A673 (cell line): ENCODE results near the gene KMT2C. TPM values are rescaled to one million over a fixed set of nuclear protein-coding genes. Genes with fewer than 3 reads are reported as not detected.

Experiments used
- Bru-seq: library from RNA; stranded (reverse); fragments of 400-500 nt; gene quantifications from one replicate; lab custom pipeline; 2021; lab: Mats Ljungman, UMichigan
- BruChase-seq, 2 experiments: library from RNA; stranded (reverse); fragments of 400-500 nt; gene quantifications; one replicate each; lab custom pipeline; 2021; lab: Mats Ljungman, UMichigan
- BruUV-seq: library from RNA; stranded (reverse); fragments of 400-500 nt; replicated peaks from 2 replicates; lab custom pipeline; 2021; lab: Mats Ljungman, UMichigan
- CTCF ChIA-PET: fragments of 300-600 bp; sonication (Branson Sonifier 250); formaldehyde crosslinking; loops from one replicate; lab custom pipeline; 2022; ENCODE audit warnings: antibody characterized with exemption; lab: Charles Lee
- POLR2A ChIA-PET: fragments of 300-600 bp; sonication (Branson Sonifier 250); formaldehyde crosslinking; loops from one replicate; lab custom pipeline; 2022; ENCODE audit warnings: antibody characterized with exemption; ENCODE audit not compliant: low non-redundant PET; lab: Charles Lee
- DNase-seq: peaks from one replicate; pipeline ENCODE4 v3.0.0-alpha.2; 2015; ENCODE audit warnings: low spot score
- H3K27ac ChIP-seq: fragments of 200-600 bp; sonication (generic); 2 replicates; pipeline ENCODE4 v1.5.1; 2016; ENCODE audit warnings: mixed run types, low read depth, mild to moderate bottlenecking, mixed read lengths, antibody characterized with exemption, low read length; ENCODE audit not compliant: poor library complexity, severe bottlenecking
- H3K27me3 ChIP-seq: fragments of 200-600 bp; sonication (generic); replicated peaks from 2 replicates; pipeline ENCODE4 v1.6.1; 2017; ENCODE audit warnings: mixed run types, low read depth, mild to moderate bottlenecking, mixed read lengths, antibody characterized with exemption, low read length; ENCODE audit not compliant: insufficient read depth, poor library complexity
- H3K36me3 ChIP-seq: fragments of 200-600 bp; sonication (generic); 2 replicates; pipeline ENCODE4 v1.6.1; 2016; ENCODE audit warnings: mixed run types, mild to moderate bottlenecking, mixed read lengths, antibody characterized with exemption, low read length; ENCODE audit not compliant: insufficient read depth, poor library complexity, severe bottlenecking
- H3K4me1 ChIP-seq: fragments of 200-600 bp; sonication (generic); 2 replicates; pipeline ENCODE4 v1.6.1; 2017; ENCODE audit warnings: mixed run types, mild to moderate bottlenecking, mixed read lengths, antibody characterized with exemption, low read length; ENCODE audit not compliant: insufficient read depth, poor library complexity, severe bottlenecking
- H3K4me3 ChIP-seq: fragments of 200-600 bp; sonication (generic); 2 replicates; pipeline ENCODE4 v1.5.1; 2016; ENCODE audit warnings: low read depth, mixed run types, mild to moderate bottlenecking, mixed read lengths, low read length; ENCODE audit not compliant: poor library complexity, severe bottlenecking
- H3K9me3 ChIP-seq: fragments of 200-600 bp; sonication (generic); 2 replicates; pipeline ENCODE4 v1.6.1; 2016; ENCODE audit warnings: mixed run types, low read depth, mild to moderate bottlenecking, mixed read lengths, antibody characterized with exemption, low read length; ENCODE audit not compliant: poor library complexity, severe bottlenecking
- EZH2 ChIP-seq: fragments of 200-600 bp; sonication (generic); IDR thresholded peaks from 2 replicates; pipeline ENCODE4 v1.6.1; 2017; ENCODE audit warnings: borderline replicate concordance, low read depth, mild to moderate bottlenecking, mixed read lengths, antibody characterized with exemption, low read length; ENCODE audit not compliant: poor library complexity, severe bottlenecking
- intact Hi-C: fragments of 100-400 bp; cut with micrococcal nuclease; formaldehyde crosslinking; loops from one replicate; pipeline ENCODE4 v1.10.0; 2022; ENCODE audit not compliant: unreplicated experiment
- long read RNA-seq: library from polyadenylated mRNA; stranded (forward); transcript quantifications from one replicate; pipeline ENCODE4 v2.0.0, GENCODE V29; 2022
- total RNA-seq: library from RNA; stranded (reverse); gene quantifications from 2 replicates; pipeline ENCODE4 v1.2.3, GENCODE V29; 2021
- TF ChIP-seq, protein P1 (sequence below): fragments of 300-800, 200-600 bp; sonication (generic); conservative IDR thresholded peaks from 2 replicates; pipeline ENCODE4 v1.5.1; 2017; ENCODE audit warnings: low read depth, mild to moderate bottlenecking, antibody characterized with exemption, low read length, moderate library complexity, mixed read lengths

KMT2C gene
- total RNA-seq: 52.9 and 53.1 TPM in 2 replicates
- percentile 92 among the genes with signal in this experiment for Bru-seq, nascent RNA
- BruChase-seq, experiment 1, labeled RNA remaining after a 2-hour chase: percentile 91 among the genes with signal in this experiment
- percentile 87 among the genes with signal in this experiment for BruChase-seq, experiment 2, labeled RNA remaining after a 6-hour chase
- long read RNA-seq, partial matches to known transcripts: 5 of 10 reads
- long read RNA-seq, other reads (novel, unspliced or antisense): 5 of 10 reads

DNA sequence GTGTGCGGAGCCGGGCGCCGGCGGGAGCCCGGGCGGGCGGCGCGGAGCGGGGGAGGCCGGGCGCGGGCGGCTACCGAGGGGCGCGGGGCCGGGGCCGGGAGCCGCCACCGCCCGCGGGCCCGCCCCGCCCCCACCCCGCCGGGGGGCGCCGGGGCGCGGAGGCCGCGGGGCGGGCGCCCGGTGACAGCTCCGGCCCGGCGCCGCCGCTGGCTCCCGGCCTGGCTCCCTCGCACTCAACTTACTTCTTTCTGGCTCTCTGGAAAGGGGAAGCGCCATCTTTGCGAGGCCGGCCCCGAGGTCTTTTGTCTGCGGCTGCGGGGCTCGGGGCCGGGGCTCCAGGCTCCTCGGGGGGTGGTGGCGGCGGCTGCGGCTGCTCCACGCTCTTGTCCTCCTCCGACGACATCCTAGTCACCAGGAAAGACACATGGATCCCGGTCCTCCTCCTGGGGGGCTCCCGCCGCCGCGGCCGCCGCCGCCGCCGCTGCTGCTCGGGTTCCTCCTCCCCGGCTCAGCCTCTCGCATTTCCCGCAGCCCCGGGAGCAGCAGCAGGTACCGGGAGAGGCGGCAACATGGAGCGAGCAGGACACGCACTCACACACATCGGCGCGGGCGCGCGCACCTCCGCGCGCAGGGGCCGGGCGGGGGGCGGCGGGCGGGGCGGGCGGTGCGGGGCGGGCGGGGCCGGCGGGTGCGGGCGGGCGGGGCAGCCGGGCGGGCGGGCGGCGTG is at the start of gene KMT2C:
Gene KMT2C (minus strand): TSS at position 620 of the 727 bp plus-strand sequence. CDS start 217 bp downstream, at position 403.
- intact Hi-C loops: loop anchor here (1.0 to 10.0 kb wide), 2 partner anchors 28 to 269 kb away; no protein-coding TSS in a partner anchor
- H3K4me3 ChIP-seq: peak within 1 kb of the TSS; percentile 80
- peak within 1 kb of the TSS; percentile 92 for H3K27ac ChIP-seq
- POLR2A ChIA-PET: no interaction called here
- no peaks in the 10 kb centered on the region for H3K9me3 ChIP-seq
- no peaks in the 10 kb centered on the region for H3K27me3 ChIP-seq
- TF ChIP-seq EZH2: no peak
- TF ChIP-seq, protein P1, sequence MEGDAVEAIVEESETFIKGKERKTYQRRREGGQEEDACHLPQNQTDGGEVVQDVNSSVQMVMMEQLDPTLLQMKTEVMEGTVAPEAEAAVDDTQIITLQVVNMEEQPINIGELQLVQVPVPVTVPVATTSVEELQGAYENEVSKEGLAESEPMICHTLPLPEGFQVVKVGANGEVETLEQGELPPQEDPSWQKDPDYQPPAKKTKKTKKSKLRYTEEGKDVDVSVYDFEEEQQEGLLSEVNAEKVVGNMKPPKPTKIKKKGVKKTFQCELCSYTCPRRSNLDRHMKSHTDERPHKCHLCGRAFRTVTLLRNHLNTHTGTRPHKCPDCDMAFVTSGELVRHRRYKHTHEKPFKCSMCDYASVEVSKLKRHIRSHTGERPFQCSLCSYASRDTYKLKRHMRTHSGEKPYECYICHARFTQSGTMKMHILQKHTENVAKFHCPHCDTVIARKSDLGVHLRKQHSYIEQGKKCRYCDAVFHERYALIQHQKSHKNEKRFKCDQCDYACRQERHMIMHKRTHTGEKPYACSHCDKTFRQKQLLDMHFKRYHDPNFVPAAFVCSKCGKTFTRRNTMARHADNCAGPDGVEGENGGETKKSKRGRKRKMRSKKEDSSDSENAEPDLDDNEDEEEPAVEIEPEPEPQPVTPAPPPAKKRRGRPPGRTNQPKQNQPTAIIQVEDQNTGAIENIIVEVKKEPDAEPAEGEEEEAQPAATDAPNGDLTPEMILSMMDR: no peak
- DNase-seq: peak; percentile 56
- H3K36me3 ChIP-seq: no peaks in the 10 kb centered on the region
- H3K4me1 ChIP-seq: peaks cover 5% of the 10 kb centered on the region
- no TSS peak for BruUV-seq
- CTCF ChIA-PET: no interaction called here

DNA sequence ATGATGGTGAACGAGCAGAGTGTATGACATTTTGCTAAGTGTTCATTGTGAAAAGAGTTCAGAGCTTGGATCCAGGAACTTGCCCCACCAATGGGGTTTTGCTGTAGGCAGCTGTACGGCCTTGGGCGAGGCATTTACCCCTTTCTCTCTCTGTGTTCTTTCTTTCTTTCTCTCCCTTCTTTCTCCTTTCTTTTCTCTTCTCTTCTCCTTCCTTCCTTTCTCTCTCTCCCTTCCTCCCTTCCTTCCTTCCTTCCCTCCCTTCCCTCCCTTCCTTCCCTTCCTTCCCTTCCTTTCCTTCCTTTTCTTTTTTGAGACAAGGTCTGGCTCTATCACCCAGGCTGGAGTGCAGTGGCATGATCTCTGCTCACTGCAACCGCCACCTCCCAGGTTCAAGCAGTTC is 45.3 kb upstream of the KMT2C start:
- no TSS peak for BruUV-seq
- Histone ChIP-seq H3K9me3 (no peaks in the 10 kb centered on the region), H3K4me3 (no peak overlapping the region), H3K36me3 (no peaks in the 10 kb centered on the region), H3K27ac (no peak overlapping the region), H3K27me3 (no peaks in the 10 kb centered on the region), H3K4me1 (no peaks in the 10 kb centered on the region)
- POLR2A ChIA-PET: no interaction called here
- CTCF ChIA-PET: no interaction called here
- intact Hi-C loops: no loop called here
- no peak for DNase-seq
- no peak for TF ChIP-seq EZH2
- TF ChIP-seq, protein P1: no peak

DNA sequence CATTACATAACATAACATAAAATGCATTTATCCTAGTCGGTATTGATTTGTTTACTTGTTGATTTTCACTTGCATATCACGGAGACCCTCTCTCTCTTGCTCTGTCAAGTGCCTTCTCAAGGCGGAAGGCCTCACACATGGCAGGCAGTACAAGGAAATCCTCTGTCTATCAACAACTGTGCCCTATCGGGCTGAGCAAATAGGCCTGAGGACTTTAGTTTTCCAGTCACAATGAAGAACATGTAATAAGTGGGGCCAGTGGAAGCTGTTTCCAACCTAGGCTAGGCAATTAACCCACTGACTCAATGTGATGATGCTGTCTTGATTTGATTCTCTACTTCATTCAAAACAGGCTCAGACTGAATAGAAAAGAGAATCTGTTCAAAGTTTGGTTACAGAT is 44.9 kb upstream of the KMT2C start:
- H3K4me3 ChIP-seq: no peak overlapping the region
- H3K27me3 ChIP-seq: no peaks in the 10 kb centered on the region
- no peak overlapping the region for H3K27ac ChIP-seq
- ChIA-PET POLR2A (no interaction called here), CTCF (no interaction called here)
- intact Hi-C loops: no loop called here
- no TSS peak for BruUV-seq
- TF ChIP-seq, protein P1: no peak
- no peak for TF ChIP-seq EZH2
- H3K36me3 ChIP-seq: no peaks in the 10 kb centered on the region
- no peak for DNase-seq
- no peaks in the 10 kb centered on the region for H3K4me1 ChIP-seq
- H3K9me3 ChIP-seq: no peaks in the 10 kb centered on the region
